ENCODE results near the gene ALG8.

DNA sequence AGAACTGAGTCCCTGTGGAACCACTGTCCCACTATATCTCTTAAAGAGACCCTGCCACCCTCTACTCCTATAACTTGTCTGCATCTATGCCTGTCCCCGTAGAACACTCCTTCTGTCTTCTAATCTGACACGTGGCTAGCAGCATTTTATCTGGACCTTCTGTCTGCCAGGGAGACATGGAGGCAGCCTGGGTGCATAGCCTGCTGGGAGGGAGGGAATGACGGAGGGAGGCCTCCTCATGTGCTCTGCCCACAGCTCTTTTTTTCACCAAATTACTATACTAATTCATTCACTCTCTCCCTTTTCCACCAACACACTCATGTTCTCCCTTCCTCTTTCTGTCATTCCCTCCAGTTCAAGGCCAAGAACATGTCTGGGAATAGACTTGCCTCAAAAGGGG, 83.3 kb downstream of the ALG8 start:
- TF ChIP-seq ATF2 (IDR thresholded peaks at IDR 0.05; ENCODE audit: low read length) (no peak), POLR2A (IDR thresholded peaks at IDR 0.05; ENCODE audit: control extremely low read depth in 1 of 2, low read depth in 2 of 2, low read length in 2 of 2) (no peak), SP4 (IDR thresholded peaks at IDR 0.05; ENCODE audit: low read length) (no peak), SP1 (IDR thresholded peaks at IDR 0.05; ENCODE audit: low read depth, low read length) (no peak), CTBP2 (IDR thresholded peaks at IDR 0.05; ENCODE audit: borderline replicate concordance, insufficient read depth, insufficient read length, low read length) (no peak)
